Measurements from ENCODE around the gene CBLN3. TPM values are rescaled to one million over a fixed set of nuclear protein-coding genes. Genes with fewer than 3 reads are reported as not detected.

CBLN3 gene
- total RNA-seq, 4 donors from 2014 or later, result 0.16 to 0.36 (median 0.24) TPM; not detected in 1

DNA sequence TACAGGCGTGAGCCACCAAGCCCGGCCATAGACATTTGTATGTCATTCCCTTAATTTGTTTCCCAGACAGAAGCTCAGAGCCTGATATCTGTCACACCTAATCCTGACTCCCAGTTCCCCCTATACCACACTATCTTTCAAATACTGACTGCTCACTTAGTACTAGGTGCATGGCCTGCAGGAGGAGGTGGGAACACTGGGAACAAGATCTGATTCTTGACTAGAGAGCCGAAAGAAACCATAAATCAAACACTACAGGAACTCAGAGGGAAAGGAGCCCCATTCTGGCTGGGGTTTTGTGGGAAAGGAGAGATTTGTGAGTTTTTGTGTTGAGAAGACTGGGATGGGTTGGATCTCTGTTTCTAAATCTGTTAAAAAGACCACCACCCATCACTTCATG is 5.2 kb upstream of the CBLN3 start:
- no peaks in the 10 kb centered on the region for H3K9me3 ChIP-seq
- peaks cover 21 to 38% of the 10 kb centered on the region in 2 donors for H3K4me1 ChIP-seq
- TF ChIP-seq POLR2A (IDR thresholded peaks at IDR 0.05), result no peak
- TF ChIP-seq, protein P1, sequence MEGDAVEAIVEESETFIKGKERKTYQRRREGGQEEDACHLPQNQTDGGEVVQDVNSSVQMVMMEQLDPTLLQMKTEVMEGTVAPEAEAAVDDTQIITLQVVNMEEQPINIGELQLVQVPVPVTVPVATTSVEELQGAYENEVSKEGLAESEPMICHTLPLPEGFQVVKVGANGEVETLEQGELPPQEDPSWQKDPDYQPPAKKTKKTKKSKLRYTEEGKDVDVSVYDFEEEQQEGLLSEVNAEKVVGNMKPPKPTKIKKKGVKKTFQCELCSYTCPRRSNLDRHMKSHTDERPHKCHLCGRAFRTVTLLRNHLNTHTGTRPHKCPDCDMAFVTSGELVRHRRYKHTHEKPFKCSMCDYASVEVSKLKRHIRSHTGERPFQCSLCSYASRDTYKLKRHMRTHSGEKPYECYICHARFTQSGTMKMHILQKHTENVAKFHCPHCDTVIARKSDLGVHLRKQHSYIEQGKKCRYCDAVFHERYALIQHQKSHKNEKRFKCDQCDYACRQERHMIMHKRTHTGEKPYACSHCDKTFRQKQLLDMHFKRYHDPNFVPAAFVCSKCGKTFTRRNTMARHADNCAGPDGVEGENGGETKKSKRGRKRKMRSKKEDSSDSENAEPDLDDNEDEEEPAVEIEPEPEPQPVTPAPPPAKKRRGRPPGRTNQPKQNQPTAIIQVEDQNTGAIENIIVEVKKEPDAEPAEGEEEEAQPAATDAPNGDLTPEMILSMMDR (IDR thresholded peaks at IDR 0.05 in 4 of 5, conservative IDR thresholded peaks at IDR 0.05 in 1 of 5), result no peak
- ATAC-seq (no peak), DNase-seq (no peak)
- peak overlapping the region in 1 of 4 donors; percentile 68 for H3K27ac ChIP-seq
- no peaks in the 10 kb centered on the region for H3K27me3 ChIP-seq
- no peak overlapping the region for H3K4me3 ChIP-seq
- intact Hi-C loops (cut with DNase I; ENCODE audit: low total_unique reads), result loop anchor here (5.0 to 10.0 kb wide), 2 partner anchors 122 to 880 kb away; partner anchors contain the start of genes LTB4R, LTB4R2, THTPA and ZFHX2
- H3K36me3 ChIP-seq, result peaks cover 0 to 57% of the 10 kb centered on the region in 2 donors
- in situ Hi-C loops (cut with MboI; ENCODE audit: low sequenced_read_pairs in 4 of 4), result loop anchor here (5.0 to 25.0 kb wide), 6 partner anchors 67 to 1122 kb away; partner anchors contain the start of genes GMPR2 (in 3 of the 4), NEDD8 (in 3 of the 4), ADCY4 (in 1 of the 4) and BCL2L2 (in 1 of the 4)

DNA sequence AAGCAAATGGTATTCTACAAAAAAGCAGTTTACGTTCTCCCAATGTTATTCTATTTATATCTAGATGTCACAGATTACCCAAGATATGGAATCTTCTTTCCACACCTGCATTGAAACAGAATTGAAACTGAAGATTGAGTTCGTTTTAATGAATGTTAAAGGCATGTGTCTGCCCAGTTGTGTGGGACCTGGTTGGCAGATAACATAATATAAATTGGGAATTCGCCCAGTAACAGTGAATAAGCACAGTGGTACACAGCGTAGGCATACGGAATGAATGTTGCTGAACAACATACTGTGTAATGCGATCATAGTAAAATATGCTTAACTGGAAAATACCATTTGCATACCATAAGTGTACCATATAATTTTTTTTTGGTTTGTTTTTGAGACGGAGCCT is 4.6 kb upstream of the CBLN3 start:
- no peak for DNase-seq
- intact Hi-C loops (cut with DNase I; ENCODE audit: low total_unique reads), result loop anchor here (10.0 kb wide), 1 partner anchor 879 kb away; the partner anchor contains the start of genes THTPA and ZFHX2
- TF ChIP-seq, protein P1 (IDR thresholded peaks at IDR 0.05 in 4 of 5, conservative IDR thresholded peaks at IDR 0.05 in 1 of 5), result no peak
- ATAC-seq, result no peak
- in situ Hi-C loops (cut with MboI; ENCODE audit: low sequenced_read_pairs in 4 of 4), result loop anchor here (5.0 to 25.0 kb wide), 6 partner anchors 67 to 1122 kb away; partner anchors contain the start of genes GMPR2 (in 3 of the 4), NEDD8 (in 3 of the 4), ADCY4 (in 1 of the 4) and BCL2L2 (in 1 of the 4)
- Histone ChIP-seq H3K9me3 (no peaks in the 10 kb centered on the region), H3K4me1 (peaks cover 27 to 37% of the 10 kb centered on the region in 2 donors), H3K4me3 (no peak overlapping the region), H3K36me3 (peaks cover 0 to 50% of the 10 kb centered on the region in 2 donors), H3K27ac (no peak overlapping the region), H3K27me3 (no peaks in the 10 kb centered on the region)

GRCh38 chr14:24432259-24433131 is 3.0 kb upstream of the CBLN3 start:
- no peak for DNase-seq
- Histone ChIP-seq H3K9me3 (no peaks in the 10 kb centered on the region), H3K4me3 (no peak overlapping the region), H3K4me1 (peaks cover 22 to 26% of the 10 kb centered on the region in 2 donors), H3K27ac (peak overlapping the region; percentile 4 to 87 (median 85)), H3K27me3 (no peaks in the 10 kb centered on the region), H3K36me3 (peaks cover 0 to 35% of the 10 kb centered on the region in 2 donors)
- intact Hi-C loops (cut with DNase I; ENCODE audit: low total_unique reads) (loop anchor here (10.0 kb wide), 1 partner anchor 878 kb away; the partner anchor contains the start of genes THTPA and ZFHX2), in situ Hi-C loops (cut with MboI; ENCODE audit: low sequenced_read_pairs in 4 of 4) (loop anchor here (5.0 to 25.0 kb wide), 6 partner anchors 65 to 1120 kb away; partner anchors contain the start of genes GMPR2 (in 3 of the 4), NEDD8 (in 3 of the 4), ADCY4 (in 1 of the 4) and BCL2L2 (in 1 of the 4))
- ATAC-seq, result no peak
- no peak for TF ChIP-seq POLR2A (IDR thresholded peaks at IDR 0.05)

GRCh38 chr14:24431569-24432258 is 2.2 kb upstream of the CBLN3 start:
- DNase-seq (peak; percentile 76 to 87), ATAC-seq (peak; percentile 51 to 70)
- Histone ChIP-seq H3K36me3 (peaks cover 0 to 28% of the 10 kb centered on the region in 2 donors), H3K27me3 (no peaks in the 10 kb centered on the region), H3K27ac (peak overlapping the region; percentile 85 to 90 (median 86)), H3K9me3 (no peaks in the 10 kb centered on the region), H3K4me3 (peak overlapping the region in 3 of 4 donors; percentile 62 to 81 (median 76)), H3K4me1 (peaks cover 19 to 22% of the 10 kb centered on the region in 2 donors)
- TF ChIP-seq POLR2A (IDR thresholded peaks at IDR 0.05), result no peak
- TF ChIP-seq, protein P1 (IDR thresholded peaks at IDR 0.05 in 4 of 5, conservative IDR thresholded peaks at IDR 0.05 in 1 of 5), result peak; percentile 79 to 92 (median 88)
- intact Hi-C loops (cut with DNase I; ENCODE audit: low total_unique reads) (loop anchor here (1.0 to 10.0 kb wide), 4 partner anchors 65 to 877 kb away; partner anchors contain the start of genes THTPA, TINF2 and ZFHX2), in situ Hi-C loops (cut with MboI; ENCODE audit: low sequenced_read_pairs in 4 of 4) (loop anchor here (5.0 to 25.0 kb wide), 6 partner anchors 64 to 1119 kb away; partner anchors contain the start of genes GMPR2 (in 3 of the 4), NEDD8 (in 3 of the 4), ADCY4 (in 1 of the 4) and BCL2L2 (in 1 of the 4))

Data from gastrocnemius medialis (tissue), 4 donors.